ENCODE results near the gene PLXNA2. TPM values are rescaled to one million over a fixed set of nuclear protein-coding genes. Genes with fewer than 3 reads are reported as not detected.

The PLXNA2 gene
- total and polyA plus RNA-seq, 2 donors (not counting 3 experiments of a cell fraction or from before 2014, with no cell fraction given), result 42.6 to 229 TPM

GRCh38 chr1:208230668-208231529 is 13.3 kb downstream of the PLXNA2 start:
- no peak overlapping the region for H3K4me2 ChIP-seq (ENCODE audit: insufficient read depth, low read length)
- H3K79me2 ChIP-seq (ENCODE audit: control insufficient read depth, insufficient read depth, low read length), result peaks cover 100% of the 10 kb centered on the region
- FAIRE-seq (no peak), DNase-seq (ENCODE audit: low read depth, low spot score) (no peak)
- dilution Hi-C loops (cut with MboI; ENCODE audit: extremely low pct_ligation_motif_present, low sequenced_read_pairs), result loop anchor here (25.0 kb wide), 1 partner anchor 94 kb away; no protein-coding TSS in a partner anchor
- CTCF ChIA-PET, result interaction anchor here (1.1 to 2.0 kb wide), 3 partner anchors 8 to 14 kb away, joined by 3 to 8 read pairs (median 6); no protein-coding TSS in a partner anchor
- POLR2A ChIA-PET, result no interaction called here
- no peaks in the 10 kb centered on the region for H4K20me1 ChIP-seq (replicated peaks; ENCODE audit: control insufficient read depth, extremely low read depth, insufficient read depth, low read length)
- intact Hi-C loops (cut with micrococcal nuclease), result no loop called here
- H3K4me1 ChIP-seq (ENCODE audit: control insufficient read depth, extremely low read depth, insufficient read depth, low read length), result peaks cover 68% of the 10 kb centered on the region
- TF ChIP-seq POLR2AphosphoS5 (IDR thresholded peaks at IDR 0.05; ENCODE audit: insufficient read depth, low read depth, low read length) (no peak), FOS (IDR thresholded peaks at IDR 0.05; ENCODE audit: borderline replicate concordance, insufficient read depth, low read length) (no peak), MYC (IDR thresholded peaks at IDR 0.05; ENCODE audit: low read depth, low read length) (no peak), EZH2 (IDR thresholded peaks at IDR 0.05; ENCODE audit: borderline replicate concordance, low read depth, low read length, severe bottlenecking) (no peak), MAX (IDR thresholded peaks at IDR 0.05; ENCODE audit: insufficient read depth, insufficient read length) (no peak), CTCF (IDR thresholded peaks at IDR 0.05; ENCODE audit: extremely low read depth in 1 of 2, insufficient read depth in 1 of 2, low read depth in 1 of 2, low read length in 2 of 2) (no peak), JUN (IDR thresholded peaks at IDR 0.05; ENCODE audit: borderline replicate concordance, insufficient read depth, insufficient read length, low read depth) (no peak), POLR2A (IDR thresholded peaks at IDR 0.05; ENCODE audit: low read depth, low read length) (no peak), GATA2 (IDR thresholded peaks at IDR 0.05; ENCODE audit: insufficient read depth, insufficient read length, low read depth, low read length) (no peak)
- H3K9ac ChIP-seq (replicated peaks; ENCODE audit: extremely low read depth, insufficient read depth, low read length), result peak overlapping the region; percentile 20
- no TSS peak for BruUV-seq (replicated peaks)
- H3K27me3 ChIP-seq (ENCODE audit: control insufficient read depth in 2 of 2, insufficient read depth in 2 of 2, low read length in 2 of 2), result no peaks in the 10 kb centered on the region
- H3K36me3 ChIP-seq (ENCODE audit: control insufficient read depth in 2 of 2, extremely low read depth in 1 of 2, insufficient read depth in 2 of 2, low read length in 2 of 2), result peaks cover 8 to 12% of the 10 kb centered on the region in 2 experiments
- no peaks in the 10 kb centered on the region for H3K9me1 ChIP-seq (replicated peaks; ENCODE audit: control insufficient read depth, extremely low read depth, insufficient read depth, low read length)
- no peaks in the 10 kb centered on the region for H3K9me3 ChIP-seq (replicated peaks; ENCODE audit: control insufficient read depth, insufficient read depth, low read length)
- no peak overlapping the region for H3K27ac ChIP-seq (ENCODE audit: insufficient read depth, low read depth, low read length)
- no peak overlapping the region for H3K4me3 ChIP-seq (replicated peaks in 1 of 3; ENCODE audit: insufficient read depth in 1 of 3, low read depth in 1 of 3, low read length in 3 of 3)
- H2AFZ ChIP-seq (ENCODE audit: low read depth, low read length), result no peak overlapping the region
